ENCODE measurements around the gene ABHD11.
A peak's percentile ranks its signal among the peaks of the same experiment; 100 is the strongest.

Gene ABHD11

GRCh38 chr7:73706126-73707044 lies 32.2 kb downstream of the ABHD11 start:
- Mint-ChIP-seq H3K36me3 (ENCODE audit: low read depth) (peaks cover 9% of the 10 kb centered on the region), H3K4me1 (ENCODE audit: low read depth) (peaks cover 31% of the 10 kb centered on the region), H3K27me3 (peaks cover 91% of the 10 kb centered on the region), H3K4me3 (no peak overlapping the region), H3K9me3 (no peaks in the 10 kb centered on the region), H3K27ac (no peak overlapping the region)
- intact Hi-C loops (cut with micrococcal nuclease): no loop called here

GRCh38 chr7:73705551-73705920 lies 33.1 kb downstream of the ABHD11 start:
- Mint-ChIP-seq H3K9me3 (no peaks in the 10 kb centered on the region), H3K27ac (no peak overlapping the region), H3K4me3 (no peak overlapping the region), H3K27me3 (peaks cover 82% of the 10 kb centered on the region), H3K36me3 (ENCODE audit: low read depth) (peaks cover 9% of the 10 kb centered on the region), H3K4me1 (ENCODE audit: low read depth) (peaks cover 31% of the 10 kb centered on the region)
- intact Hi-C loops (cut with micrococcal nuclease): no loop called here

- H3K4me3 Mint-ChIP-seq: no peak overlapping the region
Observed at GRCh38 chr7:73704640-73705550, 33.7 kb downstream of the ABHD11 start.

GRCh38 chr7:73703757-73704639 lies 34.6 kb downstream of the ABHD11 start:
- Mint-ChIP-seq H3K36me3 (ENCODE audit: low read depth) (peaks cover 24% of the 10 kb centered on the region), H3K9me3 (no peaks in the 10 kb centered on the region), H3K27ac (no peak overlapping the region), H3K4me3 (peak overlapping the region; percentile 60), H3K27me3 (peaks cover 71% of the 10 kb centered on the region), H3K4me1 (ENCODE audit: low read depth) (peaks cover 31% of the 10 kb centered on the region)
- intact Hi-C loops (cut with micrococcal nuclease): no loop called here

More at GRCh38 chr7:73704640-73705550, 33.7 kb downstream of the ABHD11 start:
- peaks cover 78% of the 10 kb centered on the region for H3K27me3 Mint-ChIP-seq
- intact Hi-C loops (cut with micrococcal nuclease): no loop called here
- no peaks in the 10 kb centered on the region for H3K9me3 Mint-ChIP-seq
- no peak overlapping the region for H3K27ac Mint-ChIP-seq
- peaks cover 31% of the 10 kb centered on the region for H3K4me1 Mint-ChIP-seq (ENCODE audit: low read depth)
- H3K36me3 Mint-ChIP-seq (ENCODE audit: low read depth): peaks cover 15% of the 10 kb centered on the region

GRCh38 chr7:73703225-73703624 lies 35.4 kb downstream of the ABHD11 start:
- peaks cover 64% of the 10 kb centered on the region for H3K27me3 Mint-ChIP-seq
- intact Hi-C loops (cut with micrococcal nuclease): no loop called here
- H3K4me3 Mint-ChIP-seq: no peak overlapping the region
- H3K36me3 Mint-ChIP-seq (ENCODE audit: low read depth): peaks cover 32% of the 10 kb centered on the region
- H3K4me1 Mint-ChIP-seq (ENCODE audit: low read depth): peaks cover 31% of the 10 kb centered on the region
- H3K9me3 Mint-ChIP-seq: no peaks in the 10 kb centered on the region
- no peak overlapping the region for H3K27ac Mint-ChIP-seq

- peaks cover 38% of the 10 kb centered on the region for H3K36me3 Mint-ChIP-seq (ENCODE audit: low read depth)
- peaks cover 31% of the 10 kb centered on the region for H3K4me1 Mint-ChIP-seq (ENCODE audit: low read depth)
- H3K4me3 Mint-ChIP-seq: no peak overlapping the region
- intact Hi-C loops (cut with micrococcal nuclease): no loop called here
- no peaks in the 10 kb centered on the region for H3K9me3 Mint-ChIP-seq
- H3K27me3 Mint-ChIP-seq: peaks cover 61% of the 10 kb centered on the region
- H3K27ac Mint-ChIP-seq: no peak overlapping the region
Observed at GRCh38 chr7:73702665-73703064, 35.9 kb downstream of the ABHD11 start.

- Mint-ChIP-seq H3K27ac (no peak overlapping the region), H3K4me1 (ENCODE audit: low read depth) (peaks cover 29% of the 10 kb centered on the region), H3K36me3 (ENCODE audit: low read depth) (peaks cover 42% of the 10 kb centered on the region), H3K27me3 (peaks cover 57% of the 10 kb centered on the region), H3K9me3 (no peaks in the 10 kb centered on the region), H3K4me3 (no peak overlapping the region)
- intact Hi-C loops (cut with micrococcal nuclease): no loop called here
Observed at GRCh38 chr7:73702226-73702625, 36.4 kb downstream of the ABHD11 start.

GRCh38 chr7:73701357-73701995 lies 37.1 kb downstream of the ABHD11 start:
- Mint-ChIP-seq H3K36me3 (ENCODE audit: low read depth) (peaks cover 50% of the 10 kb centered on the region), H3K4me1 (ENCODE audit: low read depth) (peaks cover 22% of the 10 kb centered on the region), H3K4me3 (no peak overlapping the region), H3K9me3 (no peaks in the 10 kb centered on the region), H3K27ac (no peak overlapping the region), H3K27me3 (peaks cover 49% of the 10 kb centered on the region)
- intact Hi-C loops (cut with micrococcal nuclease): no loop called here

GRCh38 chr7:73700581-73701134 lies 37.9 kb downstream of the ABHD11 start:
- Mint-ChIP-seq H3K9me3 (no peaks in the 10 kb centered on the region), H3K36me3 (ENCODE audit: low read depth) (peaks cover 58% of the 10 kb centered on the region), H3K4me1 (ENCODE audit: low read depth) (peaks cover 15% of the 10 kb centered on the region), H3K27me3 (peaks cover 41% of the 10 kb centered on the region), H3K27ac (no peak overlapping the region), H3K4me3 (no peak overlapping the region)
- intact Hi-C loops (cut with micrococcal nuclease): no loop called here

GRCh38 chr7:73700069-73700423 lies 38.6 kb downstream of the ABHD11 start:
- no peaks in the 10 kb centered on the region for H3K9me3 Mint-ChIP-seq
- H3K4me1 Mint-ChIP-seq (ENCODE audit: low read depth): peaks cover 15% of the 10 kb centered on the region
- peaks cover 64% of the 10 kb centered on the region for H3K36me3 Mint-ChIP-seq (ENCODE audit: low read depth)
- no peak overlapping the region for H3K4me3 Mint-ChIP-seq
- H3K27ac Mint-ChIP-seq: no peak overlapping the region
- intact Hi-C loops (cut with micrococcal nuclease): no loop called here
- peaks cover 35% of the 10 kb centered on the region for H3K27me3 Mint-ChIP-seq

GRCh38 chr7:73699370-73700068 lies 39.1 kb downstream of the ABHD11 start:
- no peak overlapping the region for H3K27ac Mint-ChIP-seq
- intact Hi-C loops (cut with micrococcal nuclease): no loop called here
- H3K36me3 Mint-ChIP-seq (ENCODE audit: low read depth): peaks cover 69% of the 10 kb centered on the region

GRCh38 chr7:73698410-73698809 lies 40.2 kb downstream of the ABHD11 start:
- intact Hi-C loops (cut with micrococcal nuclease): no loop called here
- H3K4me1 Mint-ChIP-seq (ENCODE audit: low read depth): peaks cover 18% of the 10 kb centered on the region
- H3K27me3 Mint-ChIP-seq: peaks cover 20% of the 10 kb centered on the region
- peaks cover 80% of the 10 kb centered on the region for H3K36me3 Mint-ChIP-seq (ENCODE audit: low read depth)
- H3K27ac Mint-ChIP-seq: no peak overlapping the region
- no peak overlapping the region for H3K4me3 Mint-ChIP-seq
- H3K9me3 Mint-ChIP-seq: no peaks in the 10 kb centered on the region

More at GRCh38 chr7:73699370-73700068, 39.1 kb downstream of the ABHD11 start:
- H3K4me1 Mint-ChIP-seq (ENCODE audit: low read depth): peaks cover 18% of the 10 kb centered on the region
- H3K27me3 Mint-ChIP-seq: peaks cover 30% of the 10 kb centered on the region
- H3K9me3 Mint-ChIP-seq: no peaks in the 10 kb centered on the region
- no peak overlapping the region for H3K4me3 Mint-ChIP-seq
